HG03520 (cell line): Measurements from ENCODE around the gene C4orf50.
"Not testable (repeated sequence)": the region's sequence is repeated elsewhere in the genome, so short reads cannot be mapped to it uniquely, and the experiment has no call there.

Experiments
- ATAC-seq: cut with Tn5 transposase; IDR thresholded peaks from one replicate; pipeline ENCODE4 v1.9.1; 2021; ENCODE audit warnings: mild to moderate bottlenecking, moderate library complexity; ENCODE audit not compliant: unreplicated experiment

Gene C4orf50

DNA sequence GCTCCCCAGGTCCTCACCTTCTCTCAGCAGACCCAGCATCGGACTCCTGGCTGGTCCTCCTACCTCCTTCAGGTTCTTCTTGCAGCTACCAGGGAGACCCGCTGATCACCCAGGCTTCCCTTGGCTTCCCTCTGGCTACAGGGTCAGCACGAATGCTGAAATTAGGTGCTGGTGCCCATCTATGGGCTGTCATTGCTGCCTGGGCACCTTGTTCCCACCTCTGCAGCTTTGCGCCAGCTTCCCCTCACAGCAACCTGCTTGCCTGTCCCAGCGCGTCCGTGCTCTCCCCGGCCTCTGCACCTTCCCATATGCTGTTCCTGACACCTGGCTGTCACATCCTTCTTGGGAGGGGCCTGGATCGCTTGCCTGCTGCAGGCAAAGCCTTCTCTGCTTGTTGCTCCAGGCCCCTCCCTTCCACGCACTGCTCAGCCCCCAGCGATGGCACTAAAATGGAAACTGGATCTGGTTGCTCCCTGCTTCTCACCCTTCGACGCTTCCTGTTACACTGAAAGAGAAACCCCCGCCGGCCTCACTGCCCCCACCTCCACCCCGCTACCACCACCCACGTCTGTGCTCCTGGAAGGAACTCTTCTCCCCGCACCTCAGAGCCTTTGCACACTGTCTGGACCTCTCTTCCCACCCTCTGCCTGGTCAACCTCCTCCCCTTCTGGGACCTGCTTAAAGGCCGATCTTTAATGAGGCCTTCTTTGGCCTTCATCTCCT, 22.2 kb downstream of the C4orf50 start:
- no peak for ATAC-seq

DNA sequence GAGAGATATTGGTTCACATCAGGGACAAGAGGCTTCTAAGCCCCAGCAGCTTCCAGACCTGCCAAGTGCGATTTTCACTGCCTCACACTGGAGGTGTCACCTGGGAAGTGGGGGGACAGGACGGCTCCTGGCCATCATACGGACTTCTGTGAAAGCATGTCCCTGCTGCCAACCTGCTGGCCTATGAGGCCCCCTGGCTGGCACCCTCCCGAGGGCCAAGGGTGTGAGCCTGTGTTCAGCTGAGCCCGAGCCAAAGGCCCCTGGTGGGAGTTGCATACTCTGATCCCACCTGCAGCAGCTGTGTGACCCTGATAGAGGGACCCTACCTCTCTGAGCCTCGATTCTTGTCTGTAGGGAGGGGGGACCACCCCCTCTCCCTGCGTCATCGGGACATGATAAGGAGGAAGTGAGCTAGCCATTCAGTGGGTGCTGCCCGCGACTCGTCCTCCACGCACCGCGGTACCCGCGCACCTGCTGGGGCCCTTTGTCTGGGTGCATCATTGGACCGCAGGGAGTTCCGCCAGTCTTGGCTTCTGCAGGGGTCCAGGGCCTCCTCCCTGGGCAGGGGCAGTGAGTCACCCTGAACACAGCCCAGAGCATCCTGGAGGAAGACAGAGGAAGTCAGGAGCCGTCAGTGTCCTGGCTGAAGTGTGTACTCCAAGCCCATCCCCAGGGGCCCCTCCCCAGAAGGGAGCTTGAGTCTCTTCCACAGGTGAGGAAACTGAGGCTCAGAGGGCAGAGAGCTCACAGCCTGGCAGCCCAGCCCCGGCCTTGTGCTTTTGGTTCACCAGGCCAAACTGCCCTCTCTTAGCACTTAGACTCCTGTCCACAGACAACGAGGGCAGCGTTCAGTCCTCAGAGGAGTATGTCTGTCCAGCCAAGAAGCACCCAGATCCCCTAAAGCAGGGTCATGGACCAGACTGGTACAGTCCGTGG, 24.1 kb downstream of the C4orf50 start:
- ATAC-seq = no peak

DNA sequence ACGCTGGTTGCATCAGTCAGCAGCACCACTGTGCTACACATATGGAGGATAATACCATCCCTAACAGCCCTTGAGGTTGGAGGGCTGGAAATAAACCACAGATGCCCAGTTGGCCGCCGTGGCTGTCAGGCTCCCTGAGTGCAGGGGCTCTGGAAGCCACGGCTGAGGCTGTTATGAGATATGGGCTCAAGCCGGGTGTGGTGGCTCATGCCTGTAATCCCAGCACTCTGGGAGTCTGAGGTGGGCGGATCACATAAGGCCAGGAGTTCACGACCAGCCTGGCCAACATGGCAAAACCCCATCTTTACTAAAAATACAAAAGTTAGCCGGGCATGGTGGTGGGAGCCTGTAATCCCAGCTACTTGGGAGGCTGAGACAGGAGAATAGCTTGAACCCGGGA, 24.9 kb downstream of the C4orf50 start:
- ATAC-seq = not testable (repeated sequence)

DNA sequence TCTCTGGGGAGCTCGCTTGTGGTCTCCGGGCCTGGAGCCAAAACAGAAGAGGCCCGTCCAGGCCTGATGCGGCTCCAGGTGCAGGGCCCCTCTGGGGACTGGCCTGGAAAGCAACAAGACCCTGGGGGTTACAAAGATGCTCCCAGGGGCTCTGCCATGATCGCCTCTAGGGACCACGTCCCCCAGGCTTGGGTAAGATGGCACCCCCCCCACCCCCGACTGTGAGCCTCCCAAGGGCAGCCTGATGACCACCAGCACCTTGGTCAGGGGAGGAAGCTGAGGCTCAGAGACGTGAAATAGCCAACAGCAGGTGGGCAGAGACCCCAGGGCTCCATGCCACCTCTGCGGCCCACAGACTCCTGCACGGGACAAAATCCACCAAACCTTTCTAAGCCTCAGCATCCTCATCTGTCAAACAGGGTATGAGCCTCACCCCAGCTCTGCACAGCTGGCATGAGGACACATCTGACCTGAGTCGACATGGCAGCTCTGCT, 25.4 kb downstream of the C4orf50 start:
- no peak for ATAC-seq

DNA sequence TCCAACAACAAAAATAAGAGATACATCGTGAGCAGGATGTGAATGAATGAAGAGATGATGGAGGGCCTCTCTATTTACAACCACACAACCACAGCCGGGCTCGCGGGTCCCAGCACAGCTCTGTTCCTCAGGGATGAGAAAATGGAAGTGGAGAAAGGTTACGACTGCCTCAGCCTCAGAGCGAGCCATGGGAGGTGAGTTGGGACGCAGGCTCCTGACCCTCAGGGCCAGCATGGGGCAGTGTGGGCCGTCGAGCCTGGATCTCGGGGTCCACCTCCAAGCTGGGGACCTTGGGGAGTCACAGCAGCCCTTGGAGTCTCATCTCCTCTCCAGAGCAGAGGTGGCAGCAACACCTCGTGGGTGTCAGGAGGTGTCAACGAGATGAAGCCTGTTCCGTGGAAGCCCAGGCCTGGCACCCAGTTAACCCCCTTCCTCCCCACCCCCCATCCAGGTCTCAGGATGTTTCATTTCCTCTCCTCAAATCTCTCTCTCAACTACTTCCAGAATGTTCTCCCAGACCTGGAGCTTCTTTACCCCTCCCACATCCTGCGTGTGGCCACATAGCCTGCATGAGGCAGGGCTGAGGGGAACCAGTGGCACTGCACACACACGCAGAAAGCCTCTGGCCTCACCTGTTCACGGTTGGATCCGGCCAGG, 25.9 kb downstream of the C4orf50 start:
- ATAC-seq = no peak

DNA sequence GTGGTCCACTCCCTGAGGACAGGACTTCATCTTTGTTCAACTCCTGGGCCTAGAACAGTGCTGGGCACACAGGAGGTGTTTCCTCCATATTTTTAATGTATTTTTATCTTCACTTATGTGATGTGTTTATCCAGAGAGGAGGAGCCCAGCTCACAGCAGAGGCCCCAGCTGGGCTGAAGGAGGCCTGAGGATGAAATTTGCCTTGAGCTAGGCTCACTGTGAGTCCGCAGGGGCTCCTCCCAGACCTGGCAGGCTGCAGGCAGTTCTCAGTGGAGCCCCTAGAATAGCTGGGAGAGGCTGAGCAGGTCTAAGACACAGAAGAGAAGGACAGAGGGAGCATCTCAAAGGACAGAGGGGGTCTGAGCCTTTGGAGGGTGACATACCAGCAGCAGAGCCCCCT, 26.8 kb downstream of the C4orf50 start:
- no peak for ATAC-seq

DNA sequence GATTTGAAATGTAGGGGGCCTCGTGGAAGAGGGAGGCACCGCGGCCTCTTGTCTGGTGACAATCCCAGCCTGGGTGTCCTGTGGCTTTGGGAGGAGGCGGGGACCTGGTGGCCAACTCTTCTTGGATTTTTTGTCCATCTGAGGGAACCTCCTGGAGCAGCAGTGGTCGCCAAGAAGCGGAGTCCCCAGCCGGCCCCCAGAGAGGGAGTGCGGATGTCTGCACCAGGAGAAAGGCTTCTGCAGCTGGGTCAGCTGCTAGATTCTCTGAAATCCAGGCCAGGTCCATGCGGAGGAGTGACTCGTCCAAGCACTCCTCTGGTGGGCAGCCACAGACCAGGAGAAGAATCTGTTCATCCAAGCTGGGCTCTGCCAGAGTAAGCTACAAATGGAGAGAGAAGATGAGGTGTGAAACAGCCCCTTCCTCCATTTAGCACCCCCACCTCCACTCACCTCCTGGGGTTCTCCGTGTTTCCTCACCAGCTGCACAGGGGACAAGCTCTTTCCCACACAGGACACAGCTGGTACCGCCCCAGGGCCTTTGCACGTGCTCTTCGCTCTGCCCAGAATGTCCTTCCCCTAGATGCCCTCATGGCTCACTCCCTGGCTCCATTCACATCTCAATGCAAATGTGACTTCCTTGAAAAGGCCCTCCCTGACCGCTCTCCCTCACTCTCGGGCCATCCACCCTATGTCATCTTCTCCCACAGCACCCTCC, 27.6 kb downstream of the C4orf50 start:
- ATAC-seq = no peak

DNA sequence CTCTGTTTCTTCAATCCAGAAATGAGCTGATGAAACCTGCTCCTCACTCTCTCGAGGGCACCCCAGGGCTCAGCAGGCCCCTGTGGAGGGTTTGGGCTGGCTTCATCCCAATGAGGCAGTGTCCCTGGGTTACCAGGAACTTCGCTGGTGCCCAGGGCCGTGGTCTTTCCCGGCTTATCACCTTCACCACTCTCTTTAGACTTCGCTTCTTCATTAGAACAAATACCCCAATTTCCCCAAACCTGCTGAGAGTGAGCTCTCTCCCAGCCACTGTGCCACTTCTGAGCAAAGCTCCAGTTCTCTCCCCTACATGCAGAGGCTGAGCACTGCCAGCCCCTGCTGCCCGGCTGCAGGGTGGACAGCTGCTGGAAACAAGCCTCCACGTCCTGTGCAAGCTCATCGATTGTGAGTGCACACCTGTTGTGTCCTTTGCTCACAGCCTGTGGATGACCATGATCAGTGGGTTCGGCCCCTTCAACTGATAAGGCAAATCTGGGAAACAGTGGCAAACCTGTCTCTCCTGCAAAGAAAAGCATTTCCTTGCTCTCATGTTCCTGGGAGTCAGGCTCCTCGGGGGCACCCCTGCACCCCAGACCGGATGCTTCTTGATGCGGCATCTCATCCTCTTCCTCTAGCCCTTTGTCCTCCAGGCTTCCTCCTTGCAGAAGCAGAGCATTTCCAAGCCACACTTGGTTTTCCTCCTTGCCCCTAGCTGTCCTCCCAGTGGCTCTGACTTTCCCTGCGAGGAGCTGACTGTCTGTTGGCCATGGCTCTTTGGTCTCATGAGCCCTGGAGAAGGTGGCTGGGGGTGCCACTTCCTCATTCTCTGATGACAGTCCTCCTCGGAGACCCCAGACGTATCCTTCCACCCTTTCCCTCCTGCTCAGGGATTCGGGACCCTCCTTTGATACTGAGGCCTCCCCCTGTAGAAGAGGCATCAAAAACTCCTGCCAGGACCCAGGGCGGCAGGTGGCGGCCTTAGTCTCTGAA, 28.7 kb downstream of the C4orf50 start:
- no peak for ATAC-seq

DNA sequence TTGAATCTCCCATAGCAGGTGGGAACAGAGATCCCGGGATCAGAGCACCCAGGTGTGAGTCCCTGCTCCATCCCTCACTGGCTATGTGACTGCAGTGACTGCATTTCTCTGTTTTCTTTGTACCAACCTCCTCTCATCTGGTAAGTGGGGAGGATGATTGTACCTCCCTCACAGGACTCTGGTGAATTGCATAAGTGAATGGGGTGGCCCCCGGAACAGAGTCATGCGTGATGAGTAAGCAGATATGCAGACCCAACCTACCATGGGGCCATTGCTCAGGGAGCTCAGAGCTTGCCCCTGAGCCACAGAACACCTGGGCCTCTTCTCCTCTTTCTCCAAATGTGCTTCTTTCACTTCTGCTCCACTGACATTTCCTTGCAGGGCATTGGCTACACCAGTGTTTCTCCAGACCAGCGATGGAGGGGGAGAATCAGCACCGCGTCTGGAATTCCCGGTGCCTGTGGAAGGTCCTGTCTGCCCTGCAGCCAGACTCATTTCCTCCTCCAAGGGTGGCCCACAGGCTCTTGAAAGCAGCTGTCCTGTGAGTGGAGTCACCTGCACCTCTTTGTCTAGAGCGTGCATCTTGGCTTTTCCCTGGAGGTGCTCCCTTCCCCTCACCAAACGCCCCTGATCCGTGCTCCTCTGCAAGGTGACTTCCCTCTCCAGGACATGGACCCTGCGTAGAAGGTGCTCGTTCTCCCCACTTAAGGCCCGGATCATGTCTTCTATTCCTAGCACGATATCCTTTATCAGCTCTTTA, 30.0 kb downstream of the C4orf50 start:
- no peak for ATAC-seq

DNA sequence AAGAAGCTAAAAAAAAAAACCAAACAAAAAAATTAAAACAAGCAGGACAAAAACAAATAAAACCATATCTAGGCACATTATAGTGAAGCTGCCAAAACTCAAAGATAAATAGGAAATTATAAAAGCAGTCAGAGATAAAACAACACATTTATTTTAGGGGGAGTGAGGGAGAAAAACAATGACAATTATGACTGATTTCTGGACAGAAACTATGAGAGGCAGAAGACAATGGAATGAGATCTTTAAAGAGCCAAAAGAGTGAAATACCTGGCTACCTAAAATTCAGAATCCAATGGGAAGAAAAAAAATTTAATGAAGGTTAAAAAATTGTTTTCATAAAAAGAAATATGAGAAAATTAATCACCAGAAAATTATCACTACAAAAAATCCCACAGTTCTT, 33.4 kb downstream of the C4orf50 start:
- ATAC-seq = no peak

DNA sequence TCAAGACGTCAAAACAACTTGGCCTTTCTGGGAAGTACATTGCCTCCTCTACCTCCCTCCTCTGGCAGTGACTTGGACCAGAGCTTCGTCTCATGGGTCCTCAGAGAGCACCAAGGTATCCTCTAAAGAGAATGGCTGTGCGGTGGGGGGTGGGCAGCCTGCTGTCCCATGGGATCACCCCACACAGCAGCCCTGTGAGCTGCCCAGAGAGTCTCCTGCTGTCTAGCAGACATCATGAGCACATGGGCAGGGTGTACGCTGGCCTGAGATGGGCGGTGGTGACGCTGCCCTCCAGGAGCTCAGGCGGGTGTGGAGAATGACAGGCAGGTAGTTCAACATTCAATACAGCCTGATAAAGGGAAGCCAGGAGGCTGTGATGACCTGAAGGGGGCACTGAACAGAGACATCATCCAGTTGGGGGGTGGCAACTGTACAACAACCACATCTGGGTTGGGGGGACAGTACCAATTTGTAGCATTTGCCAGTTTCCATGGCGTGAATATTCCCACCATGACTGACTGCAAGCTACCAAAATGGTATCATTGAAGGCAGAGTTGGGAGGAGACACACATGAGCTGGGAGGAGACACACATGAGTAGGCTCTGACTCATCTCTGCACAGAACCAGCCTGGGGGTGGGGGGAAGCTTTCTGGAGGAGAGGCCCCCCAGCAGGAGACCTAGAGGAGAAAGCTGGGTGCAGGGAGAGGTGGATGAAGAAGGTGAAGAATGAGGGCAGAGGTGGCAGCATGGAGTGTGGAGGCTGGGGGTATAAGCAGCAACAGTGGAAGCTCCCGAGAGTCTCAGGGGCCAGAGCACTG, 35.9 kb downstream of the C4orf50 start:
- no peak for ATAC-seq

DNA sequence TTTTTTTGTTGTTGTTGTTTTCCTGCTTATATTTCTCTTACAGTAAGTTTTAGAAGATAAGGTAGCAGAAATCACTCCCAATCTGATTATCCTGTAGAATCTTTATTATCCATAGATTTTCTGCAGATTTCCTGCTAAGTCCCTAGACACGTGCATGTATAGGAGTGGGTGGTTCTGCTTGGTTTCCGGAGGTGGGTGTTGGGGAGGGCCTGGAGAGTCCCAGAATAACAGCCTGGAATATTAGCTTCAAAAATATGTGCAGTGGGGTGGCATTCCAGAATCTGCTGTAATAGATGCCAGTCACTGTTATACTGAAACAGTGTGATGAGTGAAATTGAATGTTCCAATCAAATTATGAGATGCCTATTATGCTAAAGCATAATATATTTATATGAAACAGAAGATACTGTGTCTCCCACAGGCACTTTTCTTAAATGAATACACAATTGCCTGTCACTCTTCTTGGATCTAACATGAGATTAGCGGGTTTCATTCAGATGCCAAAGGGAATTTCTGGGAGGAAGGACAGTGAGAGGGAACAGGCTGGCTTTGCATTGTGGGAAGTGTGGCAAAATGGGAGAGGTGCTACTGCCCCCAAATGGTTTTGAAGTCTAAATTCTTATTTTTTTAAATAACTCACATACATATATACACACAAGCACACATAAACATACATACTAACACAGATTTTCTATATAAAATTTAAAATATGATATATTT, 37.6 kb downstream of the C4orf50 start:
- no peak for ATAC-seq

DNA sequence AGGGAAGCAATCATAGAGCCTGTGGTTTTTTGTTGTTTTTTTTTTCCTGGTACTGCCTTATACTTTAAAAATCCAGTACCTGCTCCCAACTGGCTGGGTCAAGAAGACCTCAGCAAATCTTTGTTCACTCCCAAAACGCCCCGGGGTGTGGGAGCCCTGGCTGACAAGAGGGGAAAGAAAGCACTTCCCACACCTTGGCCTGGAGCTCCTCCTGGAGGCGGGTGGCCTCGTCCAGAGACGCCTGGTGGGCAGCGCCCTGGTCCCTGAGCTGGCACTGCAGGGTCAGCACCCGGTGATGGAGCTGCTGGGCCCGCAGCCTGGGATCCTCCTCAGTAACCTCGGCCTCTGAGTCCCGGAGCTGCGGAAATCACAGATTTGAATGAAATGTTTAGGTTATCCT, 38.2 kb downstream of the C4orf50 start:
- no peak for ATAC-seq

DNA sequence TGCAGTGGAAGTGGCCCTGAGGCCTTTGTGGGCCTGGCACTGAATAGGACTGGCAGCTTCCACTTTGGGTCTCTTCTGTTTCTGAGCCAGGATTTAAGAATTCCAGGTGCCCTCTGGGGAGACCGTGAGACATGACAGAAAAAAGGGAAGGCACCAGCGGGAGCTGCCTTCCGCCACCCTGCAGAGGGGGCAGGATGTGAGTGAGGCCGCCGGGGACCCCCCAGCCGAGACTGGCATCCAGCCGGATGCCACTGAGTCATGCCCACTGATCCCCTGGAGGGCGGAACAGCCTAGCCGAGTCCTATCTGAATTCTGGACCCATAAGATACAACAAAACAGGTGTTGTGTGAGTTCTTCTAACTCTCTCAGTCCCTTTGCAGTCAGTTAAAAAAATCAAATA, 41.3 kb downstream of the C4orf50 start:
- ATAC-seq = no peak

DNA sequence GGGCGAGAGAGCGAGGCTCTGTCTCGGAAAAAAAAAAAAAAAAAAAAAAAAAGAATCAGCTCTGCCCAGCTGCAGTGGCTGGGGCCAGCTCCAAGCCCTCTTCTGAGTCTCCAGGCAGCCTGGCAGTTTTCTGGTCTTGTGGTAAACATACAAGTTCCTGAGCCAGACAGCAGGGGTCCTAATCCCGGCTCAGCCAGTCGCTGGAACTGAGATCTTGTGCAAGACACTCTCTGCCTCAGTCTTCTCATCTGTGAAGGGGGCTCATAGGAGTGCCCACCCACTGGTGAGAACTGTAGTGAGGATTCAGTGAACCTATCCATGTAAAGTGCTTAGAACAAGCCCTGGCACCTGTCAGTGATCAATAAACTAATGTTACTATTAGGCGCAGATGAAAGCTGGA, 41.8 kb downstream of the C4orf50 start:
- ATAC-seq = no peak

DNA sequence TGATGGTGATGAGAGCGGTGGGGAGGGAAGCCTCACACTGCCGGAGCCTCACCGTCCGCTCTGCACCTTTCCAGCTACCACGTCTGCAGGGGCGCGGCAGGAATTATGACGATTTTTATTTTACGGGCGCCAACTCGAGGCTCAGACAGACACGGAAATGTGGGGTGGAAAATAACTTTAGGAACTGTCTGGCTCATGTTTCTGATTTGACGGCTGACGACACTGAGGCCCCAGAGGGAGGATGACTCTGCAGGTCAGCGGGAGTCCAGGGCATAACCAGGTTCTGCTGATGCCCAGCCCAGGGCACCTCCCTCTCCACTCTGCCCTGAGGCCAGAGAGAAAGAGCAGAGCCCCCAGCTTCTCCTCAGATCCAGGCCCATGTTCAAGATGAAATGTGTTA, 43.9 kb downstream of the C4orf50 start:
- no peak for ATAC-seq

DNA sequence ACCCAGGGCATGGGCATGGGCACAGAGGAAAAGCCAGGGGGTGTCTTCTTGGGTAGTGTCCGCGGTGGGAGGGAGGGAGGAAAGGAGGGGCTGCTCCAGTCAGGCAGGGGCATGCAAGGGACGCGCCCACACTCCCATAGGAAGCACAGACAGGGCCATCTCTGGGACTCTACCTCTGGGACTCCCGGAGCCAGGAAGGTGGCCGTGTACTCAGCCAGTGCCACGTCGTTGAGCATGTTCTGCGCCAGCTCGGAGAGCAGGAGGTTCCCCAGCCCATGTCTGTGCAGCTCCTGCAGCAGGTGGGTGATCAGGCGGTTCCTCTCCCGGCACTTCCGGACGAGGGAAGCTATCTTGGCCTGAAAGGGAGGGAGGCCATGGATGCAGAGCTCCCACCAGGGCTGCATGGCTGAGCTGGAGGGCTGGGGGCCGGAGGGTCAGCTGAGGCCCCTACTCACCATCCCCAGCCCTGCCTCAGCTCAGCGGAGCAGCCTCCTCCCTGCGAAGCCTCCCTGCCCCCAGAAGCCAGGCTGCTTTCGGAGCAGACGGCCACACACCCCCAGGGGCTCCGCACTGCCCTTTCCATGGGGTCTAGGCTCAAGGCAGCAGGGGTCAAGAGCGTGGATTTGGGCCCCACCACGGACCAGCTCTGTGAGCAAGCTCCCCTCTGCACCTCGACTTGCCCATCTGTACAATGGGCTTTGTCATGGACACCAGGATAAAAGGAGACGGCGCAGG, 44.6 kb downstream of the C4orf50 start:
- ATAC-seq = no peak
